NCI-H128 (cell line): Measurements from ENCODE around the gene KNSTRN.

Experiments used
- DNase-seq: peaks from one replicate; lab custom pipeline; 2025; ENCODE audit not compliant: unreplicated experiment; lab: John Stamatoyannopoulos, UW

Gene KNSTRN

GRCh38 chr15:40382580-40383456 lies at the start of gene KNSTRN:
TSS of gene KNSTRN (plus strand) at chr15:40382721. CDS start at chr15:40382836, 115 bp downstream.
- peak; percentile 71 for DNase-seq

- no peak for DNase-seq
Observed at GRCh38 chr15:40333922-40334492, 48.5 kb upstream of the KNSTRN start.

- no peak for DNase-seq
Observed at GRCh38 chr15:40334541-40334940, 48.0 kb upstream of the KNSTRN start.

GRCh38 chr15:40334941-40335795 lies 47.4 kb upstream of the KNSTRN start:
- no peak for DNase-seq

GRCh38 chr15:40335938-40336743 lies 46.4 kb upstream of the KNSTRN start:
- no peak for DNase-seq

- DNase-seq: no peak
Observed at GRCh38 chr15:40336744-40337122, 45.8 kb upstream of the KNSTRN start.

- no peak for DNase-seq
Observed at GRCh38 chr15:40337597-40337996, 44.9 kb upstream of the KNSTRN start.

GRCh38 chr15:40338041-40338657 lies 44.4 kb upstream of the KNSTRN start:
- peak; percentile 43 for DNase-seq

GRCh38 chr15:40338921-40339620 lies 43.5 kb upstream of the KNSTRN start:
- no peak for DNase-seq

- no peak for DNase-seq
Observed at GRCh38 chr15:40339621-40339945, 42.9 kb upstream of the KNSTRN start.

GRCh38 chr15:40340038-40340739 lies 42.3 kb upstream of the KNSTRN start:
- DNase-seq: no peak

- peak; percentile 45 for DNase-seq
Observed at GRCh38 chr15:40340740-40341400, 41.7 kb upstream of the KNSTRN start, which contains the start of gene CCDC9B. TSS of gene CCDC9B (minus strand) at chr15:40340939. CDS start at chr15:40340819, 120 bp downstream.

GRCh38 chr15:40342416-40343320 lies 39.9 kb upstream of the KNSTRN start:
- DNase-seq: no peak

GRCh38 chr15:40343512-40343911 lies 39.0 kb upstream of the KNSTRN start:
- DNase-seq: no peak

- DNase-seq: no peak
Observed at GRCh38 chr15:40344217-40344616, 38.3 kb upstream of the KNSTRN start.

GRCh38 chr15:40344631-40345120 lies 37.8 kb upstream of the KNSTRN start:
- DNase-seq: no peak

GRCh38 chr15:40345225-40345866 lies 37.2 kb upstream of the KNSTRN start:
- DNase-seq: no peak
